GM18499 (cell line): ENCODE results near the gene ARFGEF2.
"Not testable (repeated sequence)": the region's sequence is repeated elsewhere in the genome, so short reads cannot be mapped to it uniquely, and the experiment has no call there.

Source experiments
- ATAC-seq: cut with Tn5 transposase; IDR thresholded peaks from one replicate; pipeline ENCODE4 v1.9.1; 2021; ENCODE audit warnings: moderate number of reproducible peaks; ENCODE audit not compliant: insufficient read depth, unreplicated experiment

ARFGEF2 gene

GRCh38 chr20:49043000-49043399 lies 121.5 kb downstream of the ARFGEF2 start:
- ATAC-seq = no peak

- ATAC-seq = no peak
These were observed 124.1 kb downstream of the ARFGEF2 start for GRCh38 chr20:49045440-49046086.

- peak; percentile 69 for ATAC-seq
These were observed 124.8 kb downstream of the ARFGEF2 start, which contains the start of gene CSE1L for GRCh38 chr20:49046087-49046900. CSE1L (plus strand) TSS chr20:49046312; CDS start chr20:49058464, 12,152 bp downstream.

- ATAC-seq = no peak
These were observed 130.8 kb downstream of the ARFGEF2 start for GRCh38 chr20:49052334-49052733.

DNA sequence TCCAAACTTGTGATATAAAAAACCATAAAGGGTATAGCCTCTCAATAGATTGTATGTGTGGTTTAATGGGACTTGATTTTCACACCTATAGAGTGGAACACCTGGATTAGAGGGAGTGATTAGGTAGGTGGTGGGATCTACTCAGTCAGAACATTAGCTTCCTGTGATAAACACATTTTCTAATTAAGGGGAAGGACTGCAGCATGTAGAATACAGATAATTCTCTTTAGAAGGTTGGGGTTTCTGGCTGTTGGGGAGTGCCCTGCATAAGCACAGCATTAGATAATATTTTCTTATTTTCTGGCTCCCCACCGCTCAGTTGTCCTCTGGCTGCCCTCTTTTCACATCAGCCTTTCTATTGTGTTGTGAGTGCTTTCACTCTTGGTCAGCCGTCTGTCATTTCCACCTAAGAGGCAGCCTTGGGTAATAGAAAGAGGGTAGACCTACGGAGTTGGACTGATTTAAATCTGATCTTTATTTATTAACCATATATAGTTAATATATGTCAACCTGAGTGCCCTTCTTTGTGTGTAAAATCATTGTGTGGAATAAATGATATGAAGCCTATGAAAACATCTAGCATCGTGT lies 132.6 kb downstream of the ARFGEF2 start:
- no peak for ATAC-seq

GRCh38 chr20:49063279-49063678 lies 141.8 kb downstream of the ARFGEF2 start:
- no peak for ATAC-seq

GRCh38 chr20:49074521-49074920 lies 153.0 kb downstream of the ARFGEF2 start:
- ATAC-seq = no peak

- no peak for ATAC-seq
These were observed 156.8 kb downstream of the ARFGEF2 start for GRCh38 chr20:49078310-49078709.

- ATAC-seq = not testable (repeated sequence)
These were observed 160.8 kb downstream of the ARFGEF2 start for GRCh38 chr20:49082295-49082694.
